CD4-positive, alpha-beta T cell treated with Interleukin-15 for 4 hours (primary cell): ENCODE measurements around the gene NR0B1.

Experiments used
- DNase-seq: peaks from one replicate; pipeline ENCODE4 v3.0.0-alpha.2; 2020; ENCODE audit warnings: low spot score

NR0B1 gene

DNA sequence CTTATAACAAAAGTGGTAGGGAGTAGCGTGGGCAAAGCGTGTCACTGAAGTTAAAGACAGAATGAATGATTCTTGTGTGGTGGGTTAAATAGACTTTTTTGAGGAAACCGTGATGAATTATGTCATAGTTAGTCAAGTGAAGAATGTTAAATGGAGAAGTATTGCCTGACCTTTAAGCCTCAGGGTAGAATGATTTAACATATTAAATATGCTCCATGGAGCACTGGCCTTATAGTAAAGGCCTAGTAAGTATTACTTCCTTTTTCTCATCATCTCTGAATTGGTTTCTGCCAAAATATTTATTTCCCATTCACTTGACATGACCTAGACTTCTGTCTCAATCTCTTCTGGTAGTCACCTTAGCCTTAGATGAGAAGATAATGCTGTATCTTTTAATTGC lies 38.6 kb downstream of the NR0B1 start:
- no peak for DNase-seq

DNA sequence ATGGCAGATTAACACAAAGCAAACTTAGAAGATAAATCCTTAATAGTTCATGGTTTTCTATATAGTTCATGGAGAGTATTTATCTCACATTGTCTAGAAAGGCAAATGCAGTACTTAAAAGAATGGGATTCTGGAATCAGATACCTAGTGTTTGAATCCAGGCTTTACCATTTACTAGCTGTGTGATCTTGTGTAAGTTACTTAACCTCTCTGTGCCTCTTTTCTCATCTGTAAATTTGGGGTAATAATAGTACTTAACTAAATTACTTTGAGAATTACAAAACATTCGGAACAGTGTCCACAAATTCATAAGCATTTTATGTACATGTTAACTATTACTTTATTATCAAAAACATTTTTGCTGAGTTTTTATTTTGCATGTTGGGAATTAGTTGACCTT lies 46.4 kb downstream of the NR0B1 start:
- no peak for DNase-seq

GRCh38 chrX:30261012-30261411 lies 48.2 kb downstream of the NR0B1 start:
- DNase-seq = no peak

- no peak for DNase-seq
Measured at GRCh38 chrX:30259927-30260326, 49.3 kb downstream of the NR0B1 start.
